AG09319 (cell line): Measurements from ENCODE around the gene PRAMEF11.
"Not testable (repeated sequence)": the region's sequence is repeated elsewhere in the genome, so short reads cannot be mapped to it uniquely, and the experiment has no call there.

Source experiments
- DNase-seq: peaks from one replicate; pipeline ENCODE4 v3.0.0-alpha.2; 2010; ENCODE audit warnings: low read depth; ENCODE audit errors: extremely low read depth
- CTCF ChIP-seq: IDR thresholded peaks from 2 replicates; pipeline ENCODE4 v1.5.1; 2011; ENCODE audit warnings: low read depth, mild to moderate bottlenecking, inconsistent platforms, low read length, moderate library complexity

PRAMEF11 gene

GRCh38 chr1:12799730-12800129 is 31.5 kb downstream of the PRAMEF11 start:
- DNase-seq: no peak
- no peak for TF ChIP-seq CTCF

DNA sequence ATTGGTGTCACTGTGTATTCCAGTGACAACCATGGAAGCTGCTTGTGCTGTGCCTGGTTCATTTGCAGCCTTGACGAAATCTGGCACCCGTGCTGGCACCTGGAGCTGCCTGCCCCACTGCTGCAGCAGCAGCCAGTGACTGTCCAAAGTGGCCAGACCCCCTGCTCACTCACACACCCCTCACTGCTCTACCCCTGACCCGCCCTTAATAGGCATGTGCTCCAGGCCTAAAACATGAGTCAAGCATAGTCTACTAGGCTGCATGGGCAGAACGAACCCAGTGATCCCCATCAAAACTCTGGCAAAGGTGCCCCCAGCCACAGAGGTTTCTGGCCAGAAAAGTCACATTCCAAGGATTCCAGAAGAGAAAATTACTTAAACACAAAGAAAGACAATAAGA is 32.3 kb downstream of the PRAMEF11 start:
- DNase-seq: no peak

DNA sequence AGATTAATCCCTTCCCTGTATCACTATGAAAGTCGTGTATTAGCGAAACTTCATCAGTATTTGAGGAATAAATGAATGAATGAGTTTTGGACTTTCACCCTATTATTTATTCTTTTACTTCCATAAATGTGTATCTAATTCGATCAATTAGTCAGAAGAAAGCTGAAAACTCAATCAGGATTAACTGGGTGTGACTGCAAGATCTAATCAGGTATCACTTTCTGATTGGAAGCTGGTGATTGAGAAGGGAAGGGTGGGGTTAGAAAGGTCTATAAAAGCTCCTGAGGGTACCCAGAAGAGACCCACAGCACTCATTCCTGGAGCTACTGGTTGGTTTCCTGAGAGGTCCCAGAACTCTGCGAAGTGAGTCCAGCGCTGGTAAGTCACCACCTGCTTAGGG is 40.1 kb downstream of the PRAMEF11 start, which contains the start of gene PRAMEF1:
Gene PRAMEF1, plus strand, starts transcription at position 301 of the 400 bp plus-strand sequence. CDS start 1,831 bp downstream, outside the sequence.
- DNase-seq: not testable (repeated sequence)

More for the DNA sequence above, 32.3 kb downstream of the PRAMEF11 start:
- TF ChIP-seq CTCF: no peak

GRCh38 chr1:12784729-12785128 is 46.5 kb downstream of the PRAMEF11 start:
- not testable (repeated sequence) for DNase-seq

DNA sequence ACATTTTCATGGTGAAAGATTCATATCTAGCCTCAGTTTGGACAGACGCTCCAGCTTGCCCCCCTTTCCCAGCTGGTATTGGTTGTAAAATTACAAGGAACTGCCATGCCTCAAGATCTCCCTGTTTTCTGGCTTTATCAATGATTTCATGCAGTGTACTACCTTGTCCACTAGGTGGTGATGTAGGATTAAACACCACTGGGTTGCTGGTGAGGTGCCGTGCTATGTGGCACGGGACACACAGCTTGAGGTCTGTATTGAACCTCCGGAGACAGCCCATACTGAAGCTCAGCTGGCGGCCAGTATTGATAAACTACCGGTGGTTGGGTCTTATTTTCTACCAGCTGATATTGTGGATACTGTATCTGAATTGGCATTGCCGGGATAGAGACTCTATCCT is 47.4 kb downstream of the PRAMEF11 start:
- not testable (repeated sequence) for DNase-seq

GRCh38 chr1:12781488-12781887 is 49.7 kb downstream of the PRAMEF11 start:
- DNase-seq: not testable (repeated sequence)

GRCh38 chr1:12778907-12779306 is 52.3 kb downstream of the PRAMEF11 start:
- DNase-seq: no peak
- no peak for TF ChIP-seq CTCF

DNA sequence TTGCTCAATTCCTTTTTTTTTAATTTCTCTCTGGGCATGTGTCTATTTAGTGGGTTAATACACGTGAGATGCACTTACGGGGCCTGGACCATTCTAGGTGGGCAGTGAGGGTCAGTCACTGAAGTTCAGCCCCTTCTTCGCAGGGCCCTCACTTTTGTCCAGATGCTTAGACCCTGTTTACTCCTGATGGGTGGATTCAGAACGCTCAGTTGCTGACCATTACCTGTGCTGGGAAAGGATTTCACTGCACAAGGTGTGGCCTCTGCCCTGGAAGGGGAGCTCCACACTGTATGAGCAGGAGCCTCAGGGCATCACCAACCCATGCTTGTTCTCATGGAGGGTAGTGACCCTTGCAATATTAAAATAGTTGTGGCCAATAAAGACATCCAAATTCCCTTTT is 53.1 kb downstream of the PRAMEF11 start:
- no peak for TF ChIP-seq CTCF
- no peak for DNase-seq

GRCh38 chr1:12776801-12777557 is 54.2 kb downstream of the PRAMEF11 start:
- TF ChIP-seq CTCF: no peak
- DNase-seq: no peak

- no peak for DNase-seq
- TF ChIP-seq CTCF: no peak
Measured at GRCh38 chr1:12775443-12775842, 55.8 kb downstream of the PRAMEF11 start.
